ENCODE measurements around the gene KRTAP21-3.

GRCh38 chr21:30668776-30669175 is 49.8 kb downstream of the KRTAP21-3 start:
- TF ChIP-seq EZH2phosphoT487 (IDR thresholded peaks at IDR 0.05; ENCODE audit: low read depth): no peak
- no peak for TF ChIP-seq CTCF (IDR thresholded peaks at IDR 0.05; ENCODE audit: low read depth, low read length)

Data from OCI-LY3 (cell line).